HepG2 (cell line): ENCODE data around the gene RPLP2. TPM values are rescaled to one million over a fixed set of nuclear protein-coding genes. Genes with fewer than 3 reads are reported as not detected.

ENCODE experiments used
- ARNT ChIP-seq: fragments of 450-650 bp; IDR thresholded peaks from 2 replicates; pipeline ENCODE4 v1.6.1; 2017
- GABPA ChIP-seq, 2 experiments: IDR thresholded peaks; 2 replicates each; pipeline ENCODE4 v1.6.1; 2011 to 2016; ENCODE audit warnings: low read depth in 2 of 2, low read length in 1 of 2, missing biosample characterization in 1 of 2, missing genetic modification characterization in 1 of 2
- KAT8 ChIP-seq: IDR thresholded peaks from 2 replicates; pipeline ENCODE4 v1.6.1; 2016; ENCODE audit warnings: missing genetic modification reagents, missing compliant biosample characterization
- MATR3 ChIP-seq: sonication (generic); formaldehyde crosslinking; IDR thresholded peaks from 2 replicates; pipeline ENCODE4 v1.4.0; 2020; ENCODE audit warnings: missing genetic modification reagents
- MIER3 ChIP-seq: IDR thresholded peaks from 2 replicates; pipeline ENCODE4 v1.6.1; 2016; ENCODE audit warnings: missing compliant biosample characterization, borderline replicate concordance
- PHF8 ChIP-seq: sonication (generic); formaldehyde crosslinking; IDR thresholded peaks from 2 replicates; pipeline ENCODE4 v1.5.0; 2020; ENCODE audit warnings: missing genetic modification reagents
- POLR2AphosphoS2 ChIP-seq: IDR thresholded peaks from 2 replicates; pipeline ENCODE4 v1.6.1; 2011; ENCODE audit warnings: low read depth, low read length, improper control_type of control experiment
- RBM39 ChIP-seq: fragments of 200-400 bp; formaldehyde crosslinking; IDR thresholded peaks from one replicate; pipeline ENCODE4 v1.6.1; 2018; ENCODE audit warnings: antibody characterized with exemption, mild to moderate bottlenecking, low read depth, low read length; ENCODE audit not compliant: poor library complexity, severe bottlenecking
- RFXANK ChIP-seq: IDR thresholded peaks from 2 replicates; pipeline ENCODE4 v1.6.1; 2016
- SMAD9 ChIP-seq: sonication (generic); formaldehyde crosslinking; IDR thresholded peaks from 2 replicates; pipeline ENCODE4 v1.5.1; 2020; ENCODE audit warnings: mild to moderate bottlenecking, missing genetic modification reagents
- SMC3 ChIP-seq: IDR thresholded peaks from 2 replicates; pipeline ENCODE4 v1.6.1; 2011; ENCODE audit warnings: low read length, improper control_type of control experiment
- TAF1 ChIP-seq: sonication (generic); formaldehyde crosslinking; IDR thresholded peaks from 2 replicates; pipeline ENCODE4 v1.4.0; 2020; ENCODE audit warnings: missing genetic modification reagents
- TGIF2 ChIP-seq: IDR thresholded peaks from 2 replicates; pipeline ENCODE4 v1.6.1; 2016; ENCODE audit warnings: control low read depth, missing compliant biosample characterization
- THAP11 ChIP-seq: IDR thresholded peaks from 2 replicates; pipeline ENCODE4 v1.6.1; 2016; ENCODE audit warnings: missing biosample characterization, missing genetic modification reagents
- U2AF1 ChIP-seq: fragments of 200-400 bp; formaldehyde crosslinking; optimal IDR thresholded peaks from 2 replicates; pipeline ENCODE3; 2017; ENCODE audit warnings: mild to moderate bottlenecking, low read depth, low read length
- ZBTB21 ChIP-seq: sonication (generic); formaldehyde crosslinking; IDR thresholded peaks from 2 replicates; pipeline ENCODE4 v1.4.0; 2020; ENCODE audit warnings: missing genetic modification reagents
- ZFP37 ChIP-seq: sonication (generic); formaldehyde crosslinking; IDR thresholded peaks from 2 replicates; pipeline ENCODE4 v1.4.0; 2020; ENCODE audit warnings: missing genetic modification reagents, borderline replicate concordance
- ZFX ChIP-seq: sonication (generic); formaldehyde crosslinking; IDR thresholded peaks from 2 replicates; pipeline ENCODE4 v1.4.0; 2020; ENCODE audit warnings: mild to moderate bottlenecking, low read depth, missing genetic modification reagents, moderate library complexity
- ZNF143 ChIP-seq: sonication (generic); formaldehyde crosslinking; IDR thresholded peaks from 2 replicates; pipeline ENCODE4 v1.4.0; 2020; ENCODE audit warnings: missing genetic modification reagents
- ZNF292 ChIP-seq: sonication (generic); formaldehyde crosslinking; IDR thresholded peaks from 2 replicates; pipeline ENCODE4 v1.8.1; 2022; ENCODE audit warnings: mild to moderate bottlenecking, low read depth, missing genetic modification reagents, borderline replicate concordance
- ZNF331 ChIP-seq: sonication (generic); formaldehyde crosslinking; IDR thresholded peaks from 2 replicates; pipeline ENCODE4 v1.4.0; 2020; ENCODE audit warnings: missing genetic modification reagents
- ZNF430 ChIP-seq: sonication (generic); formaldehyde crosslinking; IDR thresholded peaks from 2 replicates; pipeline ENCODE4 v1.9.0; 2021; ENCODE audit warnings: mild to moderate bottlenecking, missing genetic modification reagents
- ZSCAN31 ChIP-seq: sonication (generic); formaldehyde crosslinking; IDR thresholded peaks from 2 replicates; pipeline ENCODE4 v1.5.0; 2020; ENCODE audit warnings: low read depth, mild to moderate bottlenecking, missing genetic modification reagents
- polyA plus RNA-seq, 8 experiments: library from polyadenylated mRNA; depleted of rRNA in 3 of 8; stranded (reverse) in 7 of 8; unstranded in 1 of 8; fragments of >200 nt; fragmentation: Illumina TruSeq in 4 of 8; extraction: Trizol in 4 of 8; gene quantifications; 2 replicates each; pipeline versions ENCODE4 v1.2.1 to v1.2.3, GENCODE V29; 2011 to 2016; ENCODE audit warnings: low read depth in 4 of 8, missing spikeins in 1 of 8, mixed read lengths in 1 of 8; ENCODE audit not compliant: insufficient read depth in 1 of 8
- total RNA-seq, 5 experiments: library from RNA; depleted of rRNA; stranded (reverse); fragments of >200 nt; fragmentation: Illumina TruSeq; extraction: Trizol; gene quantifications; 2 replicates each; pipeline ENCODE4 v1.2.3, GENCODE V29; 2016; ENCODE audit warnings: low read depth in 1 of 5
- TF ChIP-seq, protein P1 (sequence below): sonication (generic); formaldehyde crosslinking; IDR thresholded peaks from 2 replicates; pipeline ENCODE4 v1.8.1; 2023; ENCODE audit warnings: mild to moderate bottlenecking, missing genetic modification reagents
- TF ChIP-seq, protein P2 (sequence below): sonication (generic); formaldehyde crosslinking; IDR thresholded peaks from 2 replicates; pipeline ENCODE4 v1.4.0; 2020; ENCODE audit warnings: missing genetic modification reagents
- TF ChIP-seq, protein P3 (sequence below): sonication (generic); formaldehyde crosslinking; conservative IDR thresholded peaks from 2 replicates; pipeline ENCODE4 v1.8.1; 2023; ENCODE audit warnings: missing genetic modification reagents
- TF ChIP-seq, protein P4 (sequence below): sonication (generic); formaldehyde crosslinking; IDR thresholded peaks from 2 replicates; pipeline ENCODE4 v1.5.0; 2020; ENCODE audit warnings: mild to moderate bottlenecking, missing genetic modification reagents

RPLP2 gene
- total and polyA plus RNA-seq, 2 of the 13 experiments (the other 11 are each of a cell fraction or from before 2014, with no cell fraction given): 978 to 2,106 TPM

DNA sequence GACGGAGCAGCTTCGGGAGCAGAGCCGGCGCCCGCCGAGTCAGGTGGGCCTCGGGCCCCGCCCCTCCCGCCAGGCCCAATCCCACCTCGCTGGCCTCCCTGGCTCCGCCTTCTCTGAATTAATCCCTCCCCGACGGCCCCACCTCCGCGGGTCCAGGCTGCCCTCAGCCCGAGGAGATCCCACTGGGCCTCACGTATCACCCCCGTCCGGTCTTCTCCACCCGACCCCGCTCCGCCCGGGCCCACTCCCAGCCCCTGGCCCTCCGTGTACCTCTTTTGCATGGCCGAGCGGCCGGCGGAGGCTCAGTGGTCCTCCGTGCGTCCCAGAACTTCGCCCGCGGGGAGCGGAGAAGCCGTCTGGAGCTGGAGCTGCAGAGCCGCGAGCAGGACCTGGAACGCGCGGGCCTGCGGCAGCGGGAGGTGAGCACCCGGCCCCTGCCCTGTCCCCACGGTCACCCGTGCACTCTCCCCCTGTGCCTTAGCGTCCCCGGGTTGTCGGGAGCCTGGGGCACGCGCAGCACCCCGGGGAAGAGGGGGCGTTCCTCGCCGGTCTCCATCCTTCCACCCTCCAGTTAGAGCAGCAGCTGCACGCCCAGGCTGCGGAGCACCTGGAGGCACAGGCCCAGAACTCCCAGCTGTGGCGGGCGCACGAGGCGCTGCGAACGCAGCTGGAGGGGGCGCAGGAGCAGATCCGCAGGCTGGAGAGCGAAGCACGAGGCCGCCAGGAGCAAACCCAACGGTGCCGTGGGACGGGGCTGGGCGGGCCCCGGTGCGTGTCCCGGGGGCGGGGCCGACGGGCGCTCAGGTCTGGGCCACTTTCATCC lies 20.7 kb downstream of the RPLP2 start (continued):
- TF ChIP-seq, protein P1, sequence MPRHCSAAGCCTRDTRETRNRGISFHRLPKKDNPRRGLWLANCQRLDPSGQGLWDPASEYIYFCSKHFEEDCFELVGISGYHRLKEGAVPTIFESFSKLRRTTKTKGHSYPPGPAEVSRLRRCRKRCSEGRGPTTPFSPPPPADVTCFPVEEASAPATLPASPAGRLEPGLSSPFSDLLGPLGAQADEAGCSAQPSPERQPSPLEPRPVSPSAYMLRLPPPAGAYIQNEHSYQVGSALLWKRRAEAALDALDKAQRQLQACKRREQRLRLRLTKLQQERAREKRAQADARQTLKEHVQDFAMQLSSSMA (CRISPR knock-in tag): no peak
- TF ChIP-seq ZNF292 (no peak), ZNF430 (CRISPR knock-in tag) (0 out of 2 replicates have a peak, but pooled peaks have one; percentile 51), SMAD9 (CRISPR knock-in tag) (no peak), THAP11 (no peak), KAT8 (CRISPR knock-in tag) (no peak), MATR3 (CRISPR knock-in tag) (no peak), POLR2AphosphoS2 (no peak), GABPA (IDR thresholded peaks at IDR 0.05; ENCODE audit: low read depth, low read length) (no peak), GABPA (CRISPR knock-in tag; IDR thresholded peaks at IDR 0.05; ENCODE audit: low read depth) (no peak), U2AF1 (no peak), SMC3 (no peak), ZBTB21 (CRISPR knock-in tag) (no peak), ZFX (CRISPR knock-in tag) (peak; percentile 77), TAF1 (CRISPR knock-in tag) (0 out of 2 replicates have a peak, but pooled peaks have one; percentile 27), MIER3 (CRISPR knock-in tag) (no peak), RFXANK (CRISPR knock-in tag) (no peak), RBM39 (peak; percentile 71), ARNT (no peak), ZSCAN31 (CRISPR knock-in tag) (no peak), PHF8 (CRISPR knock-in tag) (peak; percentile 51; the same call in 1 of the 2 replicates), TGIF2 (CRISPR knock-in tag) (0 out of 2 replicates have a peak, but pooled peaks have one; percentile 38), ZNF331 (CRISPR knock-in tag) (no peak), ZFP37 (no peak), ZNF143 (CRISPR knock-in tag) (no peak)
- TF ChIP-seq, protein P2, sequence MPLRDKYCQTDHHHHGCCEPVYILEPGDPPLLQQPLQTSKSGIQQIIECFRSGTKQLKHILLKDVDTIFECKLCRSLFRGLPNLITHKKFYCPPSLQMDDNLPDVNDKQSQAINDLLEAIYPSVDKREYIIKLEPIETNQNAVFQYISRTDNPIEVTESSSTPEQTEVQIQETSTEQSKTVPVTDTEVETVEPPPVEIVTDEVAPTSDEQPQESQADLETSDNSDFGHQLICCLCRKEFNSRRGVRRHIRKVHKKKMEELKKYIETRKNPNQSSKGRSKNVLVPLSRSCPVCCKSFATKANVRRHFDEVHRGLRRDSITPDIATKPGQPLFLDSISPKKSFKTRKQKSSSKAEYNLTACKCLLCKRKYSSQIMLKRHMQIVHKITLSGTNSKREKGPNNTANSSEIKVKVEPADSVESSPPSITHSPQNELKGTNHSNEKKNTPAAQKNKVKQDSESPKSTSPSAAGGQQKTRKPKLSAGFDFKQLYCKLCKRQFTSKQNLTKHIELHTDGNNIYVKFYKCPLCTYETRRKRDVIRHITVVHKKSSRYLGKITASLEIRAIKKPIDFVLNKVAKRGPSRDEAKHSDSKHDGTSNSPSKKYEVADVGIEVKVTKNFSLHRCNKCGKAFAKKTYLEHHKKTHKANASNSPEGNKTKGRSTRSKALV (CRISPR knock-in tag): peak; percentile 82
- TF ChIP-seq, protein P3, sequence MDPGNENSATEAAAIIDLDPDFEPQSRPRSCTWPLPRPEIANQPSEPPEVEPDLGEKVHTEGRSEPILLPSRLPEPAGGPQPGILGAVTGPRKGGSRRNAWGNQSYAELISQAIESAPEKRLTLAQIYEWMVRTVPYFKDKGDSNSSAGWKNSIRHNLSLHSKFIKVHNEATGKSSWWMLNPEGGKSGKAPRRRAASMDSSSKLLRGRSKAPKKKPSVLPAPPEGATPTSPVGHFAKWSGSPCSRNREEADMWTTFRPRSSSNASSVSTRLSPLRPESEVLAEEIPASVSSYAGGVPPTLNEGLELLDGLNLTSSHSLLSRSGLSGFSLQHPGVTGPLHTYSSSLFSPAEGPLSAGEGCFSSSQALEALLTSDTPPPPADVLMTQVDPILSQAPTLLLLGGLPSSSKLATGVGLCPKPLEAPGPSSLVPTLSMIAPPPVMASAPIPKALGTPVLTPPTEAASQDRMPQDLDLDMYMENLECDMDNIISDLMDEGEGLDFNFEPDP (CRISPR knock-in tag): no peak
- TF ChIP-seq, protein P4, sequence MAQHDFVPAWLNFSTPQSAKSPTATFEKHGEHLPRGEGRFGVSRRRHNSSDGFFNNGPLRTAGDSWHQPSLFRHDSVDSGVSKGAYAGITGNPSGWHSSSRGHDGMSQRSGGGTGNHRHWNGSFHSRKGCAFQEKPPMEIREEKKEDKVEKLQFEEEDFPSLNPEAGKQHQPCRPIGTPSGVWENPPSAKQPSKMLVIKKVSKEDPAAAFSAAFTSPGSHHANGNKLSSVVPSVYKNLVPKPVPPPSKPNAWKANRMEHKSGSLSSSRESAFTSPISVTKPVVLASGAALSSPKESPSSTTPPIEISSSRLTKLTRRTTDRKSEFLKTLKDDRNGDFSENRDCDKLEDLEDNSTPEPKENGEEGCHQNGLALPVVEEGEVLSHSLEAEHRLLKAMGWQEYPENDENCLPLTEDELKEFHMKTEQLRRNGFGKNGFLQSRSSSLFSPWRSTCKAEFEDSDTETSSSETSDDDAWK (CRISPR knock-in tag): no peak
